Measurements from ENCODE around the gene HTT. TPM values are rescaled to one million over a fixed set of nuclear protein-coding genes. Genes with fewer than 3 reads are reported as not detected.
A peak's percentile ranks its signal among the peaks of the same experiment; 100 is the strongest.

HTT gene
- total and polyA plus RNA-seq, 3 experiments from 2014 or later = 5.1 to 58.6 (median 54.7) TPM

GRCh38 chr4:3112201-3112600 is 37.7 kb downstream of the HTT start:
- H3K4me1 ChIP-seq (ENCODE audit: insufficient read depth, low read length) = no peaks in the 10 kb centered on the region
- H3K4me3 ChIP-seq (ENCODE audit: low read length) = no peak overlapping the region
- no peak overlapping the region for H3K4me3 Mint-ChIP-seq
- H3K9me3 Mint-ChIP-seq = no peaks in the 10 kb centered on the region
- H3K36me3 Mint-ChIP-seq = peaks cover 5 to 95% (median 17%) of the 10 kb centered on the region in 3 donors
- H3K36me3 ChIP-seq (ENCODE audit: insufficient read depth, low read length) = peaks cover 50% of the 10 kb centered on the region
- H3K27ac ChIP-seq (ENCODE audit: low read depth, low read length) = no peak overlapping the region
- peak overlapping the region in 1 of 8 donors; percentile 11 for H3K27ac Mint-ChIP-seq
- DNase-seq = no peak
- ChIA-PET POLR2A (interaction anchor here (0.7 kb wide), 1 partner anchor 270 kb away, joined by 3 read pairs; no protein-coding TSS in a partner anchor), CTCF (no interaction called here)
- H3K27me3 ChIP-seq (ENCODE audit: insufficient read depth, low read length, poor library complexity, severe bottlenecking) = no peaks in the 10 kb centered on the region
- no peaks in the 10 kb centered on the region for H3K9me3 ChIP-seq (ENCODE audit: low read length)
- H3K4me1 Mint-ChIP-seq = peaks cover 0 to 2% (median 2%) of the 10 kb centered on the region in 3 donors
- H3K27me3 Mint-ChIP-seq = no peaks in the 10 kb centered on the region

- ChIA-PET POLR2A (interaction anchor here (0.7 kb wide), 2 partner anchors 18 to 270 kb away, joined by 3 read pairs; no protein-coding TSS in a partner anchor), CTCF (interaction anchor here (0.9 kb wide), 1 partner anchor 768 kb away, joined by 3 read pairs; no protein-coding TSS in a partner anchor)
Observed at GRCh38 chr4:3112609-3113469, 38.4 kb downstream of the HTT start.

GRCh38 chr4:3114377-3114776 is 39.9 kb downstream of the HTT start:
- H3K9me3 Mint-ChIP-seq = no peaks in the 10 kb centered on the region
- Histone ChIP-seq H3K9me3 (ENCODE audit: low read length) (no peaks in the 10 kb centered on the region), H3K4me1 (ENCODE audit: insufficient read depth, low read length) (no peaks in the 10 kb centered on the region), H3K36me3 (ENCODE audit: insufficient read depth, low read length) (peaks cover 38% of the 10 kb centered on the region), H3K27me3 (ENCODE audit: insufficient read depth, low read length, poor library complexity, severe bottlenecking) (no peaks in the 10 kb centered on the region), H3K4me3 (ENCODE audit: low read length) (no peak overlapping the region), H3K27ac (ENCODE audit: low read depth, low read length) (no peak overlapping the region)
- CTCF ChIA-PET = no interaction called here
- peaks cover 0 to 2% (median 2%) of the 10 kb centered on the region in 3 donors for H3K4me1 Mint-ChIP-seq
- no peak for DNase-seq
- POLR2A ChIA-PET = no interaction called here
- H3K27ac Mint-ChIP-seq = no peak overlapping the region
- H3K27me3 Mint-ChIP-seq = no peaks in the 10 kb centered on the region
- no peak overlapping the region for H3K4me3 Mint-ChIP-seq
- H3K36me3 Mint-ChIP-seq = peaks cover 5 to 96% (median 18%) of the 10 kb centered on the region in 3 donors

More at GRCh38 chr4:3112609-3113469, 38.4 kb downstream of the HTT start:
- Histone ChIP-seq H3K9me3 (ENCODE audit: low read length) (no peaks in the 10 kb centered on the region), H3K4me3 (ENCODE audit: low read length) (no peak overlapping the region), H3K4me1 (ENCODE audit: insufficient read depth, low read length) (no peaks in the 10 kb centered on the region), H3K36me3 (ENCODE audit: insufficient read depth, low read length) (peaks cover 43% of the 10 kb centered on the region), H3K27me3 (ENCODE audit: insufficient read depth, low read length, poor library complexity, severe bottlenecking) (no peaks in the 10 kb centered on the region), H3K27ac (ENCODE audit: low read depth, low read length) (no peak overlapping the region)
- no peak overlapping the region for H3K4me3 Mint-ChIP-seq
- H3K36me3 Mint-ChIP-seq = peaks cover 5 to 95% (median 14%) of the 10 kb centered on the region in 3 donors
- H3K27me3 Mint-ChIP-seq = no peaks in the 10 kb centered on the region
- H3K9me3 Mint-ChIP-seq = no peaks in the 10 kb centered on the region
- H3K27ac Mint-ChIP-seq = no peak overlapping the region
- H3K4me1 Mint-ChIP-seq = peaks cover 0 to 2% (median 2%) of the 10 kb centered on the region in 3 donors
- no peak for DNase-seq

GRCh38 chr4:3115637-3116270 is 41.3 kb downstream of the HTT start:
- peak overlapping the region in 1 of 8 donors; percentile 60 for H3K27ac Mint-ChIP-seq
- H3K27me3 Mint-ChIP-seq = no peaks in the 10 kb centered on the region
- H3K36me3 ChIP-seq (ENCODE audit: insufficient read depth, low read length) = peaks cover 38% of the 10 kb centered on the region
- POLR2A ChIA-PET = no interaction called here
- H3K9me3 Mint-ChIP-seq = no peaks in the 10 kb centered on the region
- H3K4me3 ChIP-seq (ENCODE audit: low read length) = no peak overlapping the region
- H3K9me3 ChIP-seq (ENCODE audit: low read length) = no peaks in the 10 kb centered on the region
- H3K4me1 Mint-ChIP-seq = peaks cover 0 to 2% (median 0%) of the 10 kb centered on the region in 3 donors
- H3K27ac ChIP-seq (ENCODE audit: low read depth, low read length) = no peak overlapping the region
- peaks cover 2 to 94% (median 19%) of the 10 kb centered on the region in 3 donors for H3K36me3 Mint-ChIP-seq
- CTCF ChIA-PET = interaction anchor here (2.3 kb wide), 1 partner anchor 9 kb away, joined by 9 read pairs; no protein-coding TSS in a partner anchor
- no peaks in the 10 kb centered on the region for H3K27me3 ChIP-seq (ENCODE audit: insufficient read depth, low read length, poor library complexity, severe bottlenecking)
- no peak overlapping the region for H3K4me3 Mint-ChIP-seq
- DNase-seq = no peak
- H3K4me1 ChIP-seq (ENCODE audit: insufficient read depth, low read length) = no peaks in the 10 kb centered on the region

- peaks cover under 1 to 3% (median under 1%) of the 10 kb centered on the region in 3 donors for H3K4me1 Mint-ChIP-seq
- Histone ChIP-seq H3K36me3 (ENCODE audit: insufficient read depth, low read length) (peaks cover 31% of the 10 kb centered on the region), H3K4me1 (ENCODE audit: insufficient read depth, low read length) (peaks cover 2% of the 10 kb centered on the region), H3K27me3 (ENCODE audit: insufficient read depth, low read length, poor library complexity, severe bottlenecking) (no peaks in the 10 kb centered on the region), H3K9me3 (ENCODE audit: low read length) (no peaks in the 10 kb centered on the region), H3K4me3 (ENCODE audit: low read length) (no peak overlapping the region), H3K27ac (ENCODE audit: low read depth, low read length) (no peak overlapping the region)
- H3K27ac Mint-ChIP-seq = no peak overlapping the region
- CTCF ChIA-PET = interaction anchor here (2.3 kb wide), 1 partner anchor 10 kb away, joined by 9 read pairs; no protein-coding TSS in a partner anchor
- H3K9me3 Mint-ChIP-seq = no peaks in the 10 kb centered on the region
- H3K4me3 Mint-ChIP-seq = no peak overlapping the region
- peaks cover under 1 to 94% (median 17%) of the 10 kb centered on the region in 3 donors for H3K36me3 Mint-ChIP-seq
- no peak for DNase-seq
- H3K27me3 Mint-ChIP-seq = no peaks in the 10 kb centered on the region
- POLR2A ChIA-PET = no interaction called here
Observed at GRCh38 chr4:3116955-3117354, 42.5 kb downstream of the HTT start.

- peaks cover 8% of the 10 kb centered on the region for H3K4me1 ChIP-seq (ENCODE audit: insufficient read depth, low read length)
- ChIA-PET POLR2A (no interaction called here), CTCF (no interaction called here)
- Mint-ChIP-seq H3K27me3 (no peaks in the 10 kb centered on the region), H3K27ac (no peak overlapping the region), H3K4me3 (no peak overlapping the region), H3K4me1 (peaks cover 3 to 6% (median 6%) of the 10 kb centered on the region in 3 donors), H3K9me3 (no peaks in the 10 kb centered on the region), H3K36me3 (peaks cover 5 to 92% (median 19%) of the 10 kb centered on the region in 3 donors)
- no peak for DNase-seq
- H3K9me3 ChIP-seq (ENCODE audit: low read length) = no peaks in the 10 kb centered on the region
- peaks cover 20% of the 10 kb centered on the region for H3K36me3 ChIP-seq (ENCODE audit: insufficient read depth, low read length)
- no peak overlapping the region for H3K4me3 ChIP-seq (ENCODE audit: low read length)
- H3K27ac ChIP-seq (ENCODE audit: low read depth, low read length) = no peak overlapping the region
- no peaks in the 10 kb centered on the region for H3K27me3 ChIP-seq (ENCODE audit: insufficient read depth, low read length, poor library complexity, severe bottlenecking)
Observed at GRCh38 chr4:3118312-3118711, 43.8 kb downstream of the HTT start.

- peaks cover 8% of the 10 kb centered on the region for H3K4me1 ChIP-seq (ENCODE audit: insufficient read depth, low read length)
- H3K4me3 ChIP-seq (ENCODE audit: low read length) = no peak overlapping the region
- no peak for DNase-seq
- H3K36me3 ChIP-seq (ENCODE audit: insufficient read depth, low read length) = peaks cover 20% of the 10 kb centered on the region
- no peak overlapping the region for H3K27ac ChIP-seq (ENCODE audit: low read depth, low read length)
- no peak overlapping the region for H3K4me3 Mint-ChIP-seq
- H3K9me3 ChIP-seq (ENCODE audit: low read length) = no peaks in the 10 kb centered on the region
- no peaks in the 10 kb centered on the region for H3K9me3 Mint-ChIP-seq
- CTCF ChIA-PET = no interaction called here
- no peaks in the 10 kb centered on the region for H3K27me3 ChIP-seq (ENCODE audit: insufficient read depth, low read length, poor library complexity, severe bottlenecking)
- H3K36me3 Mint-ChIP-seq = peaks cover 5 to 92% (median 23%) of the 10 kb centered on the region in 3 donors
- POLR2A ChIA-PET = no interaction called here
- peaks cover 3 to 6% (median 6%) of the 10 kb centered on the region in 3 donors for H3K4me1 Mint-ChIP-seq
- H3K27ac Mint-ChIP-seq = peak overlapping the region in 1 of 8 donors; percentile 15
- no peaks in the 10 kb centered on the region for H3K27me3 Mint-ChIP-seq
Observed at GRCh38 chr4:3119464-3119863, 45.0 kb downstream of the HTT start.

- Histone ChIP-seq H3K4me1 (ENCODE audit: insufficient read depth, low read length) (peaks cover 8% of the 10 kb centered on the region), H3K27ac (ENCODE audit: low read depth, low read length) (no peak overlapping the region), H3K27me3 (ENCODE audit: insufficient read depth, low read length, poor library complexity, severe bottlenecking) (no peaks in the 10 kb centered on the region), H3K9me3 (ENCODE audit: low read length) (no peaks in the 10 kb centered on the region), H3K4me3 (ENCODE audit: low read length) (no peak overlapping the region), H3K36me3 (ENCODE audit: insufficient read depth, low read length) (peaks cover 10% of the 10 kb centered on the region)
- CTCF ChIA-PET = interaction anchor here (1.7 kb wide), 1 partner anchor 14 kb away, joined by 5 read pairs; no protein-coding TSS in a partner anchor
- H3K9me3 Mint-ChIP-seq = no peaks in the 10 kb centered on the region
- no peak for DNase-seq
- no peaks in the 10 kb centered on the region for H3K27me3 Mint-ChIP-seq
- H3K36me3 Mint-ChIP-seq = peaks cover 5 to 86% (median 23%) of the 10 kb centered on the region in 3 donors
- no peak overlapping the region for H3K27ac Mint-ChIP-seq
- H3K4me3 Mint-ChIP-seq = no peak overlapping the region
- POLR2A ChIA-PET = no interaction called here
- peaks cover 3 to 6% (median 6%) of the 10 kb centered on the region in 3 donors for H3K4me1 Mint-ChIP-seq
Observed at GRCh38 chr4:3121110-3121509, 46.6 kb downstream of the HTT start.

Measured in CD8-positive, alpha-beta memory T cell (primary cell).